ENCODE measurements around the gene LY86.

Gene LY86

GRCh38 chr6:6622501-6622900 is 34.0 kb downstream of the LY86 start:
- DNase-seq (ENCODE audit: low read depth) = no peak
- H3K4me3 ChIP-seq (ENCODE audit: low read length) = no peak overlapping the region
- no peak for TF ChIP-seq CTCF (conservative IDR thresholded peaks at IDR 0.05; ENCODE audit: low read depth, low read length)

- DNase-seq (ENCODE audit: low read depth) = no peak
- TF ChIP-seq CTCF (conservative IDR thresholded peaks at IDR 0.05; ENCODE audit: low read depth, low read length) = no peak
- H3K4me3 ChIP-seq (ENCODE audit: low read length) = no peak overlapping the region
Observed at GRCh38 chr6:6623553-6623952, 35.0 kb downstream of the LY86 start.

- TF ChIP-seq CTCF (conservative IDR thresholded peaks at IDR 0.05; ENCODE audit: low read depth, low read length) = no peak
- DNase-seq (ENCODE audit: low read depth) = no peak
- H3K4me3 ChIP-seq (ENCODE audit: low read length) = no peak overlapping the region
Observed at GRCh38 chr6:6624269-6624990, 35.9 kb downstream of the LY86 start.

- no peak overlapping the region for H3K4me3 ChIP-seq (ENCODE audit: low read length)
- no peak for DNase-seq (ENCODE audit: low read depth)
- TF ChIP-seq CTCF (conservative IDR thresholded peaks at IDR 0.05; ENCODE audit: low read depth, low read length) = no peak
Observed at GRCh38 chr6:6626187-6626586, 37.7 kb downstream of the LY86 start.

GRCh38 chr6:6629402-6629801 is 40.9 kb downstream of the LY86 start:
- no peak overlapping the region for H3K4me3 ChIP-seq (ENCODE audit: low read length)
- no peak for TF ChIP-seq CTCF (conservative IDR thresholded peaks at IDR 0.05; ENCODE audit: low read depth, low read length)
- DNase-seq (ENCODE audit: low read depth) = peak; percentile 7

GRCh38 chr6:6631053-6631452 is 42.5 kb downstream of the LY86 start:
- DNase-seq (ENCODE audit: low read depth) = no peak
- H3K4me3 ChIP-seq (ENCODE audit: low read length) = no peak overlapping the region
- TF ChIP-seq CTCF (conservative IDR thresholded peaks at IDR 0.05; ENCODE audit: low read depth, low read length) = no peak

- TF ChIP-seq CTCF (conservative IDR thresholded peaks at IDR 0.05; ENCODE audit: low read depth, low read length) = no peak
- DNase-seq (ENCODE audit: low read depth) = no peak
- H3K4me3 ChIP-seq (ENCODE audit: low read length) = no peak overlapping the region
Observed at GRCh38 chr6:6631534-6632276, 43.2 kb downstream of the LY86 start.

Measured in retinal pigment epithelial cell (primary cell).